Trophoblast cell (in vitro differentiated cells and primary cell): ENCODE data around the gene ZNF132.

Experiments used
- DNase-seq, 2 donors: peaks; one replicate each; pipeline ENCODE4 v3.0.0-alpha.2; 2016
- H2AFZ ChIP-seq: 2 replicates; pipeline ENCODE4 v1.6.1; 2013; ENCODE audit warnings: low read length, moderate library complexity, mild to moderate bottlenecking; ENCODE audit not compliant: insufficient read depth, poor library complexity
- H2AK5ac ChIP-seq: 2 replicates; pipeline ENCODE4 v1.6.1; 2013; ENCODE audit warnings: mild to moderate bottlenecking, low read length
- H2BK120ac ChIP-seq: 2 replicates; pipeline ENCODE4 v1.6.1; 2013; ENCODE audit warnings: low read length, mild to moderate bottlenecking, moderate library complexity; ENCODE audit not compliant: insufficient read depth, poor library complexity
- H2BK12ac ChIP-seq: 2 replicates; pipeline ENCODE4 v1.6.1; 2013; ENCODE audit warnings: mild to moderate bottlenecking, low read length, moderate library complexity
- H2BK5ac ChIP-seq: 2 replicates; pipeline ENCODE4 v1.6.1; 2013; ENCODE audit warnings: low read length, low read depth, moderate library complexity, mild to moderate bottlenecking; ENCODE audit not compliant: poor library complexity
- H3K14ac ChIP-seq: 2 replicates; pipeline ENCODE4 v1.6.1; 2013; ENCODE audit warnings: mild to moderate bottlenecking, low read length
- H3K18ac ChIP-seq: 2 replicates; pipeline ENCODE4 v1.6.1; 2013; ENCODE audit warnings: mild to moderate bottlenecking, low read length
- H3K23ac ChIP-seq: 2 replicates; pipeline ENCODE4 v1.6.1; 2013; ENCODE audit warnings: low read length
- H3K27ac ChIP-seq: 2 replicates; pipeline ENCODE4 v1.5.1; 2013; ENCODE audit warnings: low read depth, mild to moderate bottlenecking, inconsistent platforms, low read length, moderate library complexity
- H3K27me3 ChIP-seq: 2 replicates; pipeline ENCODE4 v1.6.1; 2013; ENCODE audit warnings: inconsistent platforms, mild to moderate bottlenecking, low read length, moderate library complexity; ENCODE audit not compliant: insufficient read depth
- H3K36me3 ChIP-seq, 2 experiments: 1 replicate in 1 of 2; 2 replicates in 1 of 2; pipeline ENCODE4 v1.6.1; 2013; ENCODE audit warnings: low read length in 2 of 2, mild to moderate bottlenecking in 2 of 2, moderate library complexity in 1 of 2; ENCODE audit not compliant: insufficient read depth in 2 of 2, control insufficient read depth in 1 of 2
- H3K4ac ChIP-seq: 2 replicates; pipeline ENCODE4 v1.6.1; 2013; ENCODE audit warnings: low read depth, mild to moderate bottlenecking, low read length, moderate library complexity
- H3K4me1 ChIP-seq, 2 experiments: 1 replicate in 1 of 2; 2 replicates in 1 of 2; pipeline ENCODE4 v1.6.1; 2013; ENCODE audit warnings: low read length in 2 of 2, mild to moderate bottlenecking in 2 of 2, moderate library complexity in 1 of 2; ENCODE audit not compliant: insufficient read depth in 2 of 2, control insufficient read depth in 1 of 2
- H3K4me2 ChIP-seq: 2 replicates; pipeline ENCODE4 v1.6.1; 2013; ENCODE audit warnings: inconsistent platforms, mild to moderate bottlenecking, low read length, moderate library complexity
- H3K4me3 ChIP-seq: 2 replicates; pipeline ENCODE4 v1.5.1; 2013; ENCODE audit warnings: mild to moderate bottlenecking, low read depth, low read length, inconsistent platforms
- H3K79me1 ChIP-seq: one replicate; pipeline ENCODE4 v1.6.1; 2013; ENCODE audit warnings: low read length
- H3K79me2 ChIP-seq: 2 replicates; pipeline ENCODE4 v1.6.1; 2013; ENCODE audit warnings: low read length, mild to moderate bottlenecking; ENCODE audit not compliant: control insufficient read depth, insufficient read depth, poor library complexity
- H3K9ac ChIP-seq: 2 replicates; pipeline ENCODE4 v1.6.1; 2013; ENCODE audit warnings: mild to moderate bottlenecking, low read length
- H3K9me3 ChIP-seq: 2 replicates; pipeline ENCODE4 v1.6.1; 2013; ENCODE audit warnings: low read depth, mild to moderate bottlenecking, control low read depth, inconsistent platforms, low read length; ENCODE audit not compliant: insufficient read depth
- H4K12ac ChIP-seq: 2 replicates; pipeline ENCODE4 v1.6.1; 2013; ENCODE audit warnings: low read depth, mild to moderate bottlenecking, low read length, moderate library complexity
- H4K8ac ChIP-seq: 2 replicates; pipeline ENCODE4 v1.6.1; 2013; ENCODE audit warnings: low read depth, mild to moderate bottlenecking, low read length, moderate library complexity
- H4K91ac ChIP-seq: one replicate; pipeline ENCODE4 v1.6.1; 2013; ENCODE audit warnings: low read depth, mild to moderate bottlenecking, low read length, moderate library complexity
- WGBS: extraction: QIAGEN DNeasy Blood & Tissue Kit; methylation state at CpG from one replicate; pipeline ENCODE4 v1.1.7; 2013; ENCODE audit warnings: missing lambda C conversion rate; ENCODE audit not compliant: insufficient read length, insufficient coverage; ENCODE audit errors: extremely low coverage; 5-methylcytosine and 5-hydroxymethylcytosine counted together

ZNF132 gene

GRCh38 chr19:58429745-58430144 lies 10.2 kb downstream of the ZNF132 start:
- Histone ChIP-seq H3K27me3 (no peaks in the 10 kb centered on the region), H2BK5ac (no peak overlapping the region), H2AFZ (no peak overlapping the region), H3K4me1 (no peaks in the 10 kb centered on the region), H4K12ac (no peak overlapping the region), H3K27ac (no peak overlapping the region), H3K14ac (no peak overlapping the region), H3K4me2 (no peak overlapping the region), H3K79me1 (no peaks in the 10 kb centered on the region), H3K4ac (no peak overlapping the region), H2BK12ac (no peak overlapping the region), H3K9ac (no peak overlapping the region), H2BK120ac (no peak overlapping the region), H3K23ac (no peak overlapping the region), H3K79me2 (no peaks in the 10 kb centered on the region), H4K8ac (no peak overlapping the region), H4K91ac (no peak overlapping the region), H3K4me3 (no peak overlapping the region), H3K18ac (no peak overlapping the region), H3K36me3 (peaks cover 6 to 17% of the 10 kb centered on the region in 2 experiments), H3K9me3 (peaks cover 39% of the 10 kb centered on the region), H2AK5ac (no peak overlapping the region)
- DNase-seq, result no peak

GRCh38 chr19:58428617-58429016 lies 11.3 kb downstream of the ZNF132 start:
- DNase-seq, result no peak
- no peak overlapping the region for H3K4me2 ChIP-seq
- H2AK5ac ChIP-seq, result no peak overlapping the region
- no peak overlapping the region for H2AFZ ChIP-seq
- no peak overlapping the region for H4K8ac ChIP-seq
- no peaks in the 10 kb centered on the region for H3K4me1 ChIP-seq
- no peak overlapping the region for H3K4me3 ChIP-seq
- H3K79me2 ChIP-seq, result no peaks in the 10 kb centered on the region
- H3K23ac ChIP-seq, result no peak overlapping the region
- H3K14ac ChIP-seq, result no peak overlapping the region
- no peak overlapping the region for H4K12ac ChIP-seq
- no peaks in the 10 kb centered on the region for H3K79me1 ChIP-seq
- H3K27me3 ChIP-seq, result no peaks in the 10 kb centered on the region
- H4K91ac ChIP-seq, result no peak overlapping the region
- no peak overlapping the region for H3K4ac ChIP-seq
- H2BK5ac ChIP-seq, result no peak overlapping the region
- H3K18ac ChIP-seq, result no peak overlapping the region
- no peak overlapping the region for H3K9ac ChIP-seq
- H3K27ac ChIP-seq, result no peak overlapping the region
- no CpG with 5 or more reads among the region's 1 CpG for WGBS
- H3K9me3 ChIP-seq, result peaks cover 32% of the 10 kb centered on the region
- H3K36me3 ChIP-seq, result peaks cover under 1 to 6% of the 10 kb centered on the region in 2 experiments
- H2BK12ac ChIP-seq, result no peak overlapping the region
- no peak overlapping the region for H2BK120ac ChIP-seq

GRCh38 chr19:58417071-58417470 lies 22.9 kb downstream of the ZNF132 start:
- Histone ChIP-seq H3K9me3 (peaks cover 5% of the 10 kb centered on the region), H4K12ac (no peak overlapping the region), H3K4ac (no peak overlapping the region), H3K27me3 (no peaks in the 10 kb centered on the region), H2AFZ (no peak overlapping the region), H4K8ac (no peak overlapping the region), H4K91ac (no peak overlapping the region), H2BK120ac (no peak overlapping the region), H3K27ac (no peak overlapping the region), H3K4me2 (no peak overlapping the region), H3K4me3 (no peak overlapping the region), H3K18ac (no peak overlapping the region), H3K36me3 (peaks cover 12 to 29% of the 10 kb centered on the region in 2 experiments), H3K14ac (no peak overlapping the region), H2BK5ac (no peak overlapping the region), H2BK12ac (no peak overlapping the region), H3K23ac (no peak overlapping the region), H2AK5ac (no peak overlapping the region), H3K4me1 (no peaks in the 10 kb centered on the region), H3K79me2 (no peaks in the 10 kb centered on the region), H3K9ac (no peak overlapping the region), H3K79me1 (no peaks in the 10 kb centered on the region)
- no CpG with 5 or more reads among the region's 7 CpGs for WGBS
- DNase-seq, result no peak

GRCh38 chr19:58416604-58417003 lies 23.3 kb downstream of the ZNF132 start:
- no peak overlapping the region for H2AK5ac ChIP-seq
- no peak overlapping the region for H3K14ac ChIP-seq
- no peak overlapping the region for H2BK12ac ChIP-seq
- H3K4me2 ChIP-seq, result no peak overlapping the region
- H4K91ac ChIP-seq, result no peak overlapping the region
- WGBS, result no CpG with 5 or more reads among the region's 5 CpGs
- no peaks in the 10 kb centered on the region for H3K79me1 ChIP-seq
- H3K27me3 ChIP-seq, result no peaks in the 10 kb centered on the region
- H3K36me3 ChIP-seq, result peaks cover 12 to 29% of the 10 kb centered on the region in 2 experiments
- H3K9ac ChIP-seq, result no peak overlapping the region
- no peak overlapping the region for H2AFZ ChIP-seq
- H4K8ac ChIP-seq, result no peak overlapping the region
- no peak overlapping the region for H3K18ac ChIP-seq
- no peak overlapping the region for H2BK5ac ChIP-seq
- H3K4ac ChIP-seq, result no peak overlapping the region
- H3K23ac ChIP-seq, result no peak overlapping the region
- no peak overlapping the region for H2BK120ac ChIP-seq
- DNase-seq, result no peak
- no peak overlapping the region for H3K4me3 ChIP-seq
- no peaks in the 10 kb centered on the region for H3K4me1 ChIP-seq
- no peaks in the 10 kb centered on the region for H3K79me2 ChIP-seq
- peaks cover 5% of the 10 kb centered on the region for H3K9me3 ChIP-seq
- H3K27ac ChIP-seq, result no peak overlapping the region
- no peak overlapping the region for H4K12ac ChIP-seq
